HG03039 (cell line): ENCODE data around the gene PROZ.
"Not testable (repeated sequence)": the region's sequence is repeated elsewhere in the genome, so short reads cannot be mapped to it uniquely, and the experiment has no call there.

Experiments
- ATAC-seq: cut with Tn5 transposase; IDR thresholded peaks from one replicate; pipeline ENCODE4 v1.9.1; 2021; ENCODE audit warnings: mild to moderate bottlenecking, moderate library complexity; ENCODE audit not compliant: unreplicated experiment

PROZ gene, protein sequence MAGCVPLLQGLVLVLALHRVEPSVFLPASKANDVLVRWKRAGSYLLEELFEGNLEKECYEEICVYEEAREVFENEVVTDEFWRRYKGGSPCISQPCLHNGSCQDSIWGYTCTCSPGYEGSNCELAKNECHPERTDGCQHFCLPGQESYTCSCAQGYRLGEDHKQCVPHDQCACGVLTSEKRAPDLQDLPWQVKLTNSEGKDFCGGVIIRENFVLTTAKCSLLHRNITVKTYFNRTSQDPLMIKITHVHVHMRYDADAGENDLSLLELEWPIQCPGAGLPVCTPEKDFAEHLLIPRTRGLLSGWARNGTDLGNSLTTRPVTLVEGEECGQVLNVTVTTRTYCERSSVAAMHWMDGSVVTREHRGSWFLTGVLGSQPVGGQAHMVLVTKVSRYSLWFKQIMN

GRCh38 chr13:113157929-113158747 is at the start of gene PROZ:
TSS of gene PROZ (plus strand) at chr13:113158648. CDS start at chr13:113158661, 13 bp downstream.
- ATAC-seq, result no peak

DNA sequence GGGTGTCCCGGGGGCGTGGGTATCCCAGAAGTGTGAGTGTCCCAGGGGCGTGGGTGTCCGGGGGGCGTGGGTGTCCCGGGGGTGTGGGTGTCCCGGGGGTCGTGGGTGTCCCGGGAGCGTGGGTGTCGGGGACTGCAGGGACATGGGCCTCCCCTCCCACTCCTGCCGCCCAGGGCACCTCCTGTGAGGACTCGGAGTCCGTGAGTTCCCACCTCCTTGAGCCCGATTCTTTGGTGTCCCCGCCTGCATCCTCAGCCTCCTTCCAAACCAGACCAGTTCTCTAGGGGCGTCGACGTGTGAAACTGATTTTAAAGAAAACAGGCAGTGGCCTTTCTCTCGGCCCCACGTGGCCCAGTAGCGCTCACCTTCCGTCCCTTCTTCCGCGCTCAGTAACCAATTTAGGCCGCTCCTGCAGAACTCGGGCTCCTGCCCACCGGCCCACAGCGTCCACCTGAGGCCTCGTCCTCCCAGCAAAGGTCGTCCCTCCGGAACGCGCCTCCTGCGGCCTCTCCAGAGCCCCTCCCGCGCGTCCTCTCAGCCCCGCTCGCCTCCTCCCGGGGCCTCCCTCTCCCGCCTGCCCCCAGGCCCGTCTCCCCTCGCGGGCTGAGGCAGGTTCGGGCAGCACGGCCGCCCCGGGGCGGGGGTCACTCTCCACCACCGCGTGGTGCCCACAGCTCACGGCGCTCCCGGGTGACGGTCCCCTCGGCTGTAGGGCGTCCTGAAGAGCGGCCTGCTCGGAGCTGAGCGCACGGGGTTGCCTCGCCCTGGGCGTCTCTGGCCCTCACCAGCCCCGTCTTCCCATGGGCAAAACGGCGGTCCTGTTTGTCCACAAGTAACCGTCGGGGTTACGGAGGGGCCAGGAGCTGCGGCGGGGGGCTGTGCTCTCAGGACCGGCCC is 49.0 kb upstream of the PROZ start:
- ATAC-seq, result no peak

DNA sequence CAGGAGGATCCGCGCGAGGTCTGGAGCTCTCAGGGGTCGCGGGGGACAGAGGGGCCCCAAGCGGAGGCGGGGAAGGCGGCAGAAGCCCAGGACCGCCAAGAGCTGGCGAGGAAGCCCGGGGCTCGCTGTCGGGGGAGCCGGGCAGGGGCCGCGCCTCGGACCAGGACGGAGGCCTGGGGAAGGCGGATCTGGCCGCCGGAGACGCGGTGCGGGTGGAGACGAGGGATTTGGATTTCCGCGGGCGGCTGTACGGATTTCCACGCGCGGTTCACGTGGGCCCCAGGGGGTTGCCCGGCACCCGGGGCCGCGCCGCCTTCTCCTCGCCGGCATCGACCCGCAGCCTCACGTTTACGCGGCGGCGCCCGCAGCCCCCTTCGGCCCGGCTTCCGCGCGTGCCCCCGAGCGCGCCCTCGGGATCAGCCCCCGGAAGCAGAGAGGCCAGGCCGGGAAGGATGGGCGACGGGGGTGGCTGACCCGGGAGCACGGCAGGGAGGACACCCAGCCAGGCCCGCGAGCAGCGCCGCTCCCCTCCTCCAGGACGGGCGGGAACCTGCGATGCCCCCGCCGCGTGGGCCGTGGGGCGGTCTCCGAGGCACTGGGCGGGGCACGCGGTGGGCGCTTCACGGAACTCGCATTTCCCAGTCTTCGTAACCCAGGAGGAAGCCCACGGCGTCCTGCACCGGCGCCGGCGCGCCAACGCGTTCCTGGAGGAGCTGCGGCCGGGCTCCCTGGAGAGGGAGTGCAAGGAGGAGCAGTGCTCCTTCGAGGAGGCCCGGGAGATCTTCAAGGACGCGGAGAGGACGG is 48.2 kb upstream of the PROZ start:
- ATAC-seq, result no peak

DNA sequence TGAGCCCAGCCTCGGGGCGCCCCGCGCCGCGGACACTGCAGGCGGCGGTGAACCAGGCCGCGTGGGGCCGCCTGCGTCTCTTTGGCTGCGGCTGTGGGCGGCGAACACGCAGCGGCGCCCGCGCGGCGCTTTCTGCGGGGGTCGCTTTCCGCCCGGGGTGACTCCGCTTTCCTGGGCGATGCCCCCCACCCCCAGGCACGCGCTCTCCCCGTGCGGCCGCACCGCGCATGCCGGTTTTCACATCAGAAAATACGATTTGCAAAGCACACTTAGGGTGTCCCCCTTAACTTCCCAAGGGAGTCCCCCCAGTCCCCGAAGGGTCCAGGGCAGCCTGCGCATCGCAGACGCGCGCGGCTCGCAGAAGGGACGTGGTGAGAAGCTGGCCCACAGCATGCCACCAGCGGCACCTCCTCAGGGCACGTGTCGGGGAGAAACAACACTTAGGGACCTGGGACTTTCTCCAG is 47.6 kb upstream of the PROZ start:
- no peak for ATAC-seq

DNA sequence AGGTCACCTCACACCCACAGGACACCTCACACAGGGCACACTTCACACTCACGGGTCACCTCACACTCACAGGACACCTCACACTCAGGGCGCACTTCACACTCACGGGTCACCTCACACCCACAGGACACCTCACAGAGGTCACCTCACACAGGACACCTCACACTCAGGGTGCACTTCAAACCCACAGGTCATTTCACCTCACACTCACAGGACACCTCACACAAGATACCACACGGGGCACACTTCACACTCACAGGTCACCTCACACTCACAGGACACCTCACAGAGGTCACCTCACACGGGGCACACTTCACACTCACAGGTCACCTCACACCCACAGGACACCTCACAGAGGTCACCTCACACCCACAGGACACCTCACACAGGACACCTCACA is 46.6 kb upstream of the PROZ start:
- ATAC-seq, result not testable (repeated sequence)

DNA sequence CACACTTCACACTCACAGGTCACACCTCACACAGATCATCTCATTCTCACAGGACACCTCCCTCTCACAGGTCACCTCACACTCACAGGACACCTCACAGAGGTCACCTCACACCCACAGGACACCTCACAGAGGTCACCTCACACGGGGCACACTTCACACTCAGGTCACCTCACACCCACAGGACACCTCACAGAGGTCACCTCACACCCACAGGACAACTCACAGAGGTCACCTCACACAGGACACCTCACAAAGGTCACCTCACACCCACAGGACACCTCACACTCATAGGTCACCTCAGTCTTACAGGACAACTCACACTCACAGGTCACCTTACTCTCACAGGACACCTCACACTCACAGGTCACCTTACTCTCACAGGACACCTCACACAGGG is 46.0 kb upstream of the PROZ start:
- not testable (repeated sequence) for ATAC-seq

DNA sequence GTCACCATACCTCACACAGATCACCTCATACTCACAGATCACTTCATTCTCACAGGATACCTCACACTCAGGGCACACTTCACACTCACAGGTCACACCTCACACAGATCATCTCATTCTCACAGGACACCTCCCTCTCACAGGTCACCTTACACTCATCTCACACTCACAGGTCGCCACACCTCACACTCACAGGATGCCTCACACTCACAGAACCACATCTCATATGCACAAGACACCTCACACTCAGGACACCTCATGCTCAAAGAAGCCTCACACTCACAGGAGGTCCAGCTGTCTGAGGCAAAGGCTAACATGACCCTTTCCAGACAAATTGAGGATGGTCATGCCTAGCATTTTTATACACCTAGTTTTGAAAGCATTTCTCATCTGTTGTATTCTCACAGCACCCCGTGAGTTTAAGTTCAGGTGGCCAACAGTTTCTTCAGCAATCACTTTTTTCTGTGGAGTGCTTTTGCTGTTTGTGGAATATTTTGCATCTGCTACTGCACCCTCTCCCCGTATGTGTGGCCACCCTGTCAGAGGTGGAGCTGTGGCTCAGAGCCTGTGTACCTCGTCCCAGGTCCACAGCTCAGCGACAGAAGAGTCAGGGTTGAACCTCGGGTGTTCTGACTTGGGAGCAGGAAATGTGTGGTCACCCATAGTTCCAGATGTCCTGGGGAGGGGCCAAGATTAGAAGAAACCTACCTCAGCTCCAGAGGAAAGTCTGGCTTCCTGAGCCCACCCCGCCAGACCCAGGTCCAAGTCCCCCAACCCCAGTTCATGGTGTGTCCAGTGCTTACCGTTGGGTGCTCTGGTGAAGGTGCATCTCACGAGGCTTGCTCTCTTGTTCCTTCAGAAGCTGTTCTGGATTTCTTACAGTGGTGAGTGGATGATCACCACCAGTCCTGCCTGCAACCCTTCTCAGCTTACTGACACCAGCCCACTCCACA is 45.3 kb upstream of the PROZ start:
- ATAC-seq, result no peak

- no peak for ATAC-seq
Observed at GRCh38 chr13:113113846-113114271, 44.6 kb upstream of the PROZ start.

GRCh38 chr13:113114511-113115362 is 43.7 kb upstream of the PROZ start:
- ATAC-seq, result no peak

DNA sequence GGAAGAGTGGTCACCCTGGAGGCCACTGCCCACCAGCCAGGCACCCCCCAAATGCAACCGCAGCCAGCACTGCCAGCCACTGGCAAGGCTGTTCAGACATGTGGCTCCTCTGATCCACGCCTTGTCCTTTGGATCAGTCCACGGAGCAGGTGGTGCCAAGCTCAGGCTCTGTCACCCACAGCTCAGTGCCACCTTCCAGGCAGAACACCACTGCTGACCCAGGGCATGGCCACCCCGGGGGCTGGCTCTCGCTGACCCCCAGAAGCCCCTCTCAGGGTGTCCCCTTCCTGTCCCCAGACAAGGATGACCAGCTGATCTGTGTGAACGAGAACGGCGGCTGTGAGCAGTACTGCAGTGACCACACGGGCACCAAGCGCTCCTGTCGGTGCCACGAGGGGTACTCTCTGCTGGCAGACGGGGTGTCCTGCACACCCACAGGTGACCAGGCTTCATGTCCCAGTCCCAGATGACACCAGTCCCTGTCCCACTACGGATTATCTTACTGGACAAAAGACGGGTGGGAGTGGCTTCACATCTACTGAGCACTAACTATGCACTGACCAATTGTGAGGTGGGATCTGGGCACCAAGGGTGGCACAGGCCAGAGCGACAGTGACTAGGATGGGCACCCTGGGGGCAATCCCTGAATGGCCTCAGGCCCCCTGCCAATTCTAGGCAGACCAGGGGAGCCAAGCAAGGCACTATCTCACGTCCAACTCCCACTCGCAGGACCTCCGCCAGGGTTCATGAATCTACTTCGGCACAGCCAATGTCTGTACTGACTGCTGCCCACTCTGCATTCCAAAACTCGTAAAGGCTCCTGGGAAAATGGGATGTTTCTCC is 42.9 kb upstream of the PROZ start:
- ATAC-seq, result no peak

GRCh38 chr13:113116206-113116800 is 42.1 kb upstream of the PROZ start:
- ATAC-seq, result no peak

DNA sequence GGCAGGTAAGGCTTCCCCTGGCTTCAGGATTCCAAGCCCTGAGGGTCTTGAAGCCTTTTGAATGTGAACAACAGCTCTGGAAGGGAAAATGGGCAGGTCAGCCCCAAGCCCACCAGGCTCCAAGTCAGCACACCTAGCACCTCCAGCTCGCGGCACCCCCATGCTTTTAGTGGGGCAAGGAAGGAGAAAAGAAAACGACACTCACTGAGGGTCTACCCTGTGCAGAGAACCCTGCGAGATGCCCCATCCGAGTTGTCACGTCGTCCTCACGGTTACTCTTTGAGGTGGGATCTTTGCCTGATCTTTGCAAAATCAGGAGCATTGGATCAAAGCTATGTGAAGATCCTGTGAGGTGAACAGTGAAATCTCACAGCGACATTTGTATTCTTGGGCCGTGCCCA is 41.6 kb upstream of the PROZ start:
- no peak for ATAC-seq

- no peak for ATAC-seq
Observed at GRCh38 chr13:113117335-113117872, 41.0 kb upstream of the PROZ start.

DNA sequence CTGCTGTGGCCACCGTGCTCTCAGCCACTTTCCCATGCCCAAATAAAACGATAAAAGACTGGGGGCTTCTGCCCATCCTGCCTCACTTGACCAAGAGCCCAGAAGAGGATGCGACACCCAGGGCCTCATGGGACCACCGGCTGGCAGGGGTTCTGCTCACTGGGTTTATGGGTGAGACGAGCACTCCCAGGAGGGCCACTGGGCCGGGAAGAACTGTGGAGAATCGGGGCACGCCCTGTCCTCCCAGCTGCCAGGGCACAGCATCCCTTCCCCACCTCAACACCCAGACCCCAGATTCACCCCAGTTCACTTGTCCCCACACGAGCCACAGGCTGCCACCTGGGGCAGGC is 40.6 kb upstream of the PROZ start:
- no peak for ATAC-seq

GRCh38 chr13:113118261-113119021 is 40.0 kb upstream of the PROZ start:
- no peak for ATAC-seq
